8988T (cell line): Measurements from ENCODE around the gene KCNG4.

ENCODE experiments used
- DNase-seq: peaks from one replicate; pipeline ENCODE4 v3.0.0; 2011

KCNG4 gene

DNA sequence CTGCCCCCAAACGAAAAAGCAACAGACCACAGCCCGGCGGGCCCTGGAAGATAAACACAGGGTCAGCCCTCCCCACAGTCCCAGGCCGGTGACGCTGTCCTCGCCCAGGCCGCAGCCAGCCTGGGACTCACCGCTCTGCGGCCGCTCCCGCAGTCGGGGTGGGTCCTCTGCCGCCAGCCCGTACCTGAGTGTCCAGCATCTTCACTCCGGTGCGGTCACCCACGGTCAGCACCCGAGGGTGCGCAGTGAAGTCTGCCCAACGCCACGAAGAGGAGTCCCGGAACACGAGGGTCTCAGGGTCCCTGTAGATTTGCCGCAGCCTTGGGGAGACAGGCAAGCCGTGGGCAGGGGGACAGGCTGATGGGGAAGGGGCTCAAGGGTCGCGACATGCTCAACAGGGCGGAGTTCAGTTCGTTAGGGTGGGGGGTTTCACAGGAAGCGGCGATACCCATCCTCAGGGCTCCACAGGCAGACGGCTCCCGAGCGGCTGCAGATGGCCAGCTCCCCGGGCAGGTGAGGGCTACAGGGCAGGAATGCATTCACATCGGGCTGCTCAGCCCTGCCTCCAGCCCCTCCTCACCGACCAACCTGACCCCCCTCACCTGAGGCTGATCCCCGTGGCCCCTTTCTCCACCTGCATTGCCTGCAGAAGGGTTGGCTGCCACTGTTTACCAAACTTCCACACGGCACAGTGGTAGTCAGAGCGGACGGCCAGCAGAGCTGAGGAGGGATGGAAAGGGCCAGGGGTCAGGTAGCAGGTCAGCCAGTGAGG lies 58.5 kb downstream of the KCNG4 start:
- DNase-seq: no peak

DNA sequence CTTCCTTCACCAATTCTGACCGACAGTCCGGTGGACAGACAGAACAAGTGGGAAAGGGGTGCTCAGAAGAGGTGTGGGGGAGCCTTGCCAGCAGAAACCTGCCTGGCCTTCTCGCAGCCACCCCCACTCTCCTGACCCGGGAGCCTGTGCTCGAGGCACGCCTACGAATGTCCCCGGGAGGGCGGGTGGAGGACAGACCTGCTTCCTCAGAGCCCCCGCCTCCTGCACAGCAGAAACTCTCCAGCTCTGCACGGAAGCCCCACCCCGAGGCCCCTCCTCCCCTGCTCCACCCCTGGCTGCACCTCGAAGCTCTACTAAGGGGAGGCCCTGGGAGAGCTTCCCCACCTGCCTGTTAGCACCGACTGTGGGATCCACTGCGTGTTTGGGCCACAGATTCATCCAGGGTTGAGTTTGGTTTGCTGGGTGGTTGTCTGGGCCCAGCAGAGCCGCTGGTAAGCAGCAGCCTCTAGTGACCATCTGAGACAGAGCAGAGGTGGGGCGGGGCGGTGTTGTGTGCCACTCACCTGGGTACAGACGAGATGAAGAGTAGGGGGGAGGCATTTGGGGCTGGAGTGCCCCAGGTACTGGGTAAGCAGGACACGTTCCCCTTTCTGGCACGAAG lies 59.2 kb downstream of the KCNG4 start:
- DNase-seq: no peak

DNA sequence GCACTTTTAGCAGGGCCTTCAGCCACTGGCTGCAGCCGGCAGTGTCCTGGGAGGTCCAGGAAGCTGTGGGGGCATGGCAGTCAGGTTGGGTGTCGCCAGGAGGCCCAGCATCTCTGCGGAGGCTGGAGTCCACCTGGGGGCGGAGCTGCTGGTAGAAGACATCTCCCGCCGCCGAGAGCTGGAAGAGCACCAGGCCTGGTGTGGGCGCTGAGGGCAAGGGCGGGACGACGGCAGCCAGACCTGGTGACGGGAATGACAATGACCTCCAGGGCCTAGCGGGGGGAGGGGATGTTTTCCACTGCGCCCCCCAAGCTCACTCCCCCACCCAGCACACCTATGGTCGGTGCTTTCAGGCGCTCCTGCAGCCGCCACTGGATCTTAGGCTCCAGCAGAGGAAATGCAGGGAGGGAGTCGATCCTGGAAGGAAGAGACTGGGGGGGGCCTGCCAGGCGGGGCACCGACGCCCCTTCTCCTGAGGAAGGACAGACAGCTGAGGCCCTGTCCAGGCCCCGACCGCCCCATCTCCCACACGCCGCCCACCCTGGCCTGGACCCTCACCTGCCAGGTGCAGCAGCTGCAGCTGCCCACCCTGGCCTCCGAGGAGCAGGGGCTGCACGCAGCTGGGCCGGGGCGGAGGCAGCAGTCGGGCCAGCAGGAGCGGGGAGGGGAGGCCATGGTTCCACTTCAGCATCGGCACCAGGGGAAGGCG lies 60.0 kb downstream of the KCNG4 start:
- DNase-seq: no peak

DNA sequence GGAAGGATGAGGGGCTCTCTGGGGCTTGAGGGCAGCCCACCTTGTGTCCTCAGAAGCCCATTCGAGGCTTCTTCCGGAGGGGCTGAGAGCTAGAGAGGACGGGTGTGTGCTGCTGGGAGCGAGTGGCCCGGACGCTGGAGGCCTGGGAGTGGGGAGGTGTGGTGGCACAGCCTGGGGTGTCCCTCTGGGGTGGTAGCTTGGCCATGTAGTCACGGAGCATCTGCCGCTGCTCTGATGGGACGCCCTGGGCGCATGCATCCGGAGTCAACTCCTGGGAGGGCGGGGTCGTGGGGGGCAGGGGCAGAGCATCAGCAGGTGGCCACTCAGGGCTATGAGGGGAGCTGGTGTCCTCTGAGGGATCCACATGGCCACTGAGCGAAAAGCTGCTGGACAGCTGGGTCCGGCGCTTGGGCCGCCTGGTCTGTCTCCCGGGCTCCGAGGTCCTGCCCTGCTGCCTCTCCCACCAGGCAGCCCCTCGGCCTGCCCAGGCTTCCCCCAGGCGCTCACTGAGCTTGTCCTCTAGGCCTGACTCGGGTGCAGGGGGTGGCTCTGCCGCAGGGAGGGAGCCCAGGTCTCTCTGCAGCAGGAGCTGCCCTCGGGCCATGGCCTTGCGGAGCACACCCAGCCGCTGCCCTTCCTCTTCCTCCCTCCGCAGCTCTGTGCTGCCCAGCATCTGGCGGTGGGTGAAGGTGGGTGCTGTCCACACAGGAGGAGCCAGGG lies 60.8 kb downstream of the KCNG4 start:
- DNase-seq: no peak

DNA sequence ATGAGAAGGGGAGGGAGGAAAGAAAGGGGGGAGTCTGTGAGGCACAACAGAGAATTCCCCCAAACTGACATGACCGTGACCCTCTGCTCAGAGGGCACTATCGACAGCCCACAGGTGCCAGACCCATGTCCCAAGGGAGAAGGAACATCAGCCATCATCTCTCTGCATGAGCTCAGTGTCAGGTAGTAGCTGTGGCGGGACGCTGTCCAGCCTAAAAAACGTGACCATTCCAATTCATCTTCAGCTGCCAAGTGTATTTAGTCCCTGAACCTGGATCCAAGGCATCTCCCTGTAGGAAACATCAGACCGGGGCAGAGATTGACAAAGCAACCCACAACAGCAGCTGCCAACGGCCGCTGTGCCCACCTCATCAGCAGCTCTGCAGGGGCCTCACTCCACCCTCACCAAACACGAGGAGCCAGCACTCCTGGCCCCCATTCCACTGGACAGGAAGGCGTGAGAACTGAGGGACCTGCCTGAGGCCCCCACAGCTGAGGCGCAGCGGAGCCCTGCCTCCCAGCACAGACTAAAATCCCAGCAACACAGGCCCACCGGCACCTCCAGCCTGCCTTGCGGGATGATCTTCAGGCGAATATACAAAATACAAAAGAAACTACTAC lies 61.6 kb downstream of the KCNG4 start:
- DNase-seq: no peak

DNA sequence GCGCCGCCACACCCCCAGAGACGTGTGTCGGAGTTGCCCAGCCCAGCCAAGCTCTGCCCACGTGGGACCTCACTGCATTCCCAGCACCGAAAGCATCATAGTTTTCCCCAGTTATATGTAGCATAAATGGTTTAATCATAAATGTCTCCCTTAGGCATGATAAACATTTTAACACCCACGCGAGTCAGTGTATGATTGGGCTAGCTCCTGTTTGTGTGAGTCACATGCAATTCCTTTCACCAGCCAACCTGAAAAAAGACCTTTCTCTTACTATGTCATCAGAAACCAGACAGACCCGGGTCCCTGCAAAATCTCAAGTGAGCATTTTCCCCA lies 62.1 kb downstream of the KCNG4 start:
- no peak for DNase-seq

DNA sequence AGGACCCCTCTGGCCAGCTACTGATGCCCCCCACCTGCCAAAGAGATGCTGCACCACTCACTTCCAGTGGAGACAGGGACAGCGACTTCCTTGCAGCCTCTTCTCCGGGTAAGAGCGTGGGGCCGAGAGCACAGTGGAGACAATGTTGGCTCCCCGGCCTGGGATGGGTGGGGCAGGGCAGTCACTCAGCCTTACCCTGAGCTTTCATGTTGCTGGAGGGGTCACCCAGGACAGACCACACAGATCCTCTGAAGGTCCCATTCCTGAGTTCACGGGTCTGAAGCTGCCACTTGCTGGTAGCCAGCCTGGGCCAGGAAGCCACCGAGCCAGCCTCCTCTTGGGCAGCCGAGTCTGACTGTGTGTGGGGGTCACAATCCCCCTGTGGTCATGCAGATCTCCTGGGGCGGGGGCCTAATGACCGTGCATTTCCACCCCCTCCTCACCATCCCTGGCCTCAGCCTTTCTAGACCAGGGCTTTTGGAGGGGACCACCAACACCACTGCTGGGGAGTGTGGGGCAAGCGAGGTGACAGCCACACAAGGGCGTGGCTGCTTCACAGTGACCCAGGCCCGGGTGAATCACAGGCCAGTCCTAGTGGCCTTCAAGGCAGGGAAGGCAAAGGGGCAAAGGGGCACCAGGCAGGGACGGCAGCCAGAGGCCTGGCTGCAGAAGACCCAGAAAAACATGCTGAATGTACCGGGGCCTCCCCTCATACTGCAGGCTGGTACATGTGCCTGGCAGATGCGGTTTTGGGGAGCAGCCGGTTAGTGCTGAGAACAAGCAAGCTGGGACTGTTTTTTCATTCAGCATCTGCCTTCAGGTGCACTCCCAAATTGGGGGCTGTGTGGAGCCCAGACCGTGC lies 63.4 kb downstream of the KCNG4 start:
- DNase-seq: no peak

DNA sequence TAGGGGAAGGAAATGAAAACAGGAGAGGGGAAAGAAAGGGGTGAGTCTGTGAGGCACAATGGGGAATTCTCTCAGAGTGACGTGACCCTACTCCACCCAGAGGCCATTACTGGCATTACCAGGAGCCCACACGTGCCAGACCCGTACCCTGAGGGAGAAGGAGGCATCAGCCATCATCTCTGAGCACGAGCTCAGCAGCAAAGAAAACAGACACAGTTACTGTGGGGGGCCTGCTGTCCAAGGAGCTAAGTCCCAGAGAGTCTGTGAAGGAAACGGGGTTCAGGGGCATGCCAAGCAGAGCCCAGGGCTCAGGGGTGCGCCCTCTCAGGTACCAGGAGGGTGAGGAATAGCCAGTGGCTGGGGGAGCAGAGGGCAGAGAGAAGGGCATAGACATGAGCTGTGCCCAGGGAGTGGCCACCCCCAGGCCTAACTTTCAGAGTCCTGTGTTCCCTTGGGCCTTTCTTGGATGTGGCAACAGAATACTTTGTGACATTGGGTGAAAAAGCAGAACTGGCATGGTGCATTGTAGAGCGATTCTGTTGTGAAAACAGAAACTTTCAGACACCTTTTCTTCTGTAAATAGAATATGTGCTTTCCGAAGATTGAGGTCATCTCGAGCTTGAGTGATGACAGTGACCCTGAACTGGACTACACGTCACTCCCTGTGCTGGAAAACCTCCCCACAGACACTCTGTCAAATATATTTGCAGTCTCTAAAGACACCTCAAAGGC lies 64.3 kb downstream of the KCNG4 start:
- DNase-seq: peak; percentile 94

DNA sequence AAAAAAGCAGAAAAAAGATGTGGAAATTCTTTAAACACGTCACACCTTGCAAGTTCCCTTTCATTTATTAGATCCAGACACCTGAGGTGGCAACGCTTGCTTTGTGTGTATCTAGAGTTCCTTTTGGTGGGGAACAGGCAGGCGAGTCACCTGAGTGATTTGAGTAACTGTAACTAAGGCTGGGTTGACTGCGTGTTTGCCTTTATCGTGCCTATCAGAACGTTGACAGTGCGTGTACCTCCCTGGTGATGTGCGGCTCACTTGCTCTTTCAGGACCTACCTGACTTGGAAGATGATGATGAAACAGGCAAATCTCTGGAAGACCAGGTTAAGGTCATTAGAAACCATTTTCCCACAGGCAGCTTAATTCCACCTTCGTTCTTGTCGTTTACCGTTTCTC lies 65.4 kb downstream of the KCNG4 start:
- DNase-seq: no peak

DNA sequence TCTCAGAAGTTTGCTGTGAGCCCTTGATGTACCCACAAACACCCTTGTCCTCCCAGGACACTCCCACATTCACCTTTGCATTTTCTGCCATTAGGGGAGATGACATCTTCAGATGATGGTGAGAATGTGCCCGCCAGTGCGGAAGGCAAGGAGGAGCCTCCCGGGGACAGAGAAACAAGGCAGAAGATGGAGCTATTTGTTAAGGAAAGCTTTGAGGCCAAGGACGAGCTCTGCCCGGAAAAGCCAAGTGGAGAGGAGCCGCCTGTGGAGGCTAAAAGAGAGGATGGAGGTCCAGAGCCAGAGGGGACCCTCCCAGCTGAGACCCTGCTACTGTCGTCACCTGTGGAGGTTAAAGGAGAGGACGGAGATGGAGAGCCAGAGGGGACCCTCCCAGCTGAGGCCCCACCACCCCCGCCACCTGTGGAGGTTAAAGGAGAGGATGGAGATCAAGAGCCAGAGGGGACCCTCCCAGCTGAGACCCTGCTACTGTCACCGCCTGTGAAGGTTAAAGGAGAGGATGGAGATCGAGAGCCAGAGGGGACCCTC lies 70.0 kb downstream of the KCNG4 start:
- no peak for DNase-seq
